Right lobe of liver (tissue), 6 donors: Measurements from ENCODE around the gene PSMD6. TPM values are rescaled to one million over a fixed set of nuclear protein-coding genes. Genes with fewer than 3 reads are reported as not detected.
A peak's percentile ranks its signal among the peaks of the same experiment; 100 is the strongest.

Experiments used
- ATAC-seq, 4 donors: fragments of 200-7000 bp; cut with Tn5 transposase; one replicate each; pipeline ENCODE4 v1.9.1; 2020; ENCODE audit warnings: mild to moderate bottlenecking in 4 of 4, moderate library complexity in 4 of 4
- DNase-seq, 3 donors: peaks; one replicate each; pipeline ENCODE4 v3.0.0-alpha.2; 2020
- H3K27ac ChIP-seq, 3 donors: fragments of 200-600 bp; one replicate each; pipeline ENCODE4 v1.8.0; 2022
- H3K27me3 ChIP-seq, 2 donors: fragments of 200-600 bp; one replicate each; pipeline ENCODE4 v1.8.0; 2022
- H3K36me3 ChIP-seq, 4 donors: fragments of 200-600 bp; sonication (generic) in 1 of 4; one replicate each; pipeline versions ENCODE4 v1.5.1 to v1.8.0; 2017 to 2022; ENCODE audit warnings: control low read depth in 1 of 4
- H3K4me1 ChIP-seq, 4 donors: fragments of 200-600 bp; sonication (generic) in 1 of 4; one replicate each; pipeline versions ENCODE4 v1.5.1 to v1.8.0; 2017 to 2022; ENCODE audit warnings: control low read depth in 1 of 4
- H3K4me3 ChIP-seq, 3 donors: fragments of 200-600 bp; one replicate each; pipeline ENCODE4 v1.8.0; 2022
- H3K9me3 ChIP-seq, 4 donors: fragments of 200-600 bp; sonication (generic) in 1 of 4; one replicate each; pipeline versions ENCODE4 v1.5.1 to v1.8.0; 2017 to 2022; ENCODE audit warnings: control low read depth in 1 of 4
- CTCF ChIP-seq, 4 donors: fragments of 200-600 bp in 3 of 4; fragments of 450-650 bp in 1 of 4; IDR thresholded peaks; one replicate each; pipeline versions ENCODE4 v1.5.1 to v1.8.0; 2016 to 2022; ENCODE audit warnings: antibody characterized with exemption in 4 of 4, mild to moderate bottlenecking in 2 of 4
- POLR2A ChIP-seq: fragments of 450-650 bp; IDR thresholded peaks from one replicate; pipeline ENCODE4 v1.6.1; 2017; ENCODE audit warnings: antibody characterized with exemption, mild to moderate bottlenecking
- WGBS: methylation state at CpG from one replicate; pipeline ENCODE4 v1.1.6; 2018; ENCODE audit warnings: low coverage, low lambda C conversion rate; ENCODE audit not compliant: insufficient coverage; ENCODE audit errors: missing lambda C conversion rate; 5-methylcytosine and 5-hydroxymethylcytosine counted together
- intact Hi-C, 2 donors: fragments of 100-400 bp; cut with DNase I; formaldehyde crosslinking; loops; one replicate each; pipeline versions ENCODE4 v1.11.2 to v1.14.1; 2022
- total RNA-seq, 6 experiments: library from RNA; depleted of rRNA in 2 of 6; stranded (reverse); fragments of >200 nt in 2 of 6; fragmentation: NEBNext Ultra II Directional in 3 of 6; extraction: Animal tissue kit (Norgen Biotek cat#: 25700) in 3 of 6; gene quantifications; one replicate each; pipeline versions ENCODE4 v1.1.0 to v1.2.4, GENCODE V29; 2016 to 2023
- donor health status: DM: no; HTN: yes; CAD: no.
- donor health status: DM: no; HTN: no; CAD: no.
- donor health status: DM: no; HTN: no; CAD: no.
- donor health status: DM: no; HTN: yes; CAD: no.
- donor health status: DM: no; HTN: yes; CAD: no.

PSMD6 gene
- total RNA-seq, 6 experiments from 2014 or later: 33.1 to 41.9 (median 35.9) TPM

- intact Hi-C loops: no loop called here
- H3K4me3 ChIP-seq: no peak overlapping the region
- H3K36me3 ChIP-seq: peaks cover 3 to 24% (median 10%) of the 10 kb centered on the region in 4 donors
- H3K4me1 ChIP-seq: peaks cover 0 to 26% (median 3%) of the 10 kb centered on the region in 4 donors
- no peaks in the 10 kb centered on the region for H3K9me3 ChIP-seq
- no peak for TF ChIP-seq CTCF (IDR thresholded peaks at IDR 0.05)
- no peak for TF ChIP-seq POLR2A
- ATAC-seq (no peak), DNase-seq (no peak)
- no peak overlapping the region for H3K27ac ChIP-seq
- no peaks in the 10 kb centered on the region for H3K27me3 ChIP-seq
- WGBS: 86% methylated on average over 4 of the region's 4 CpGs
Observed at GRCh38 chr3:64002233-64002632, 21.1 kb downstream of the PSMD6 start.

GRCh38 chr3:64000453-64001055 lies 22.7 kb downstream of the PSMD6 start:
- no peak for DNase-seq
- 96% methylated on average over 5 of the region's 9 CpGs for WGBS
- H3K36me3 ChIP-seq: peaks cover 0 to 21% (median 13%) of the 10 kb centered on the region in 4 donors
- no peaks in the 10 kb centered on the region for H3K27me3 ChIP-seq
- ATAC-seq: no peak
- no peak overlapping the region for H3K27ac ChIP-seq
- intact Hi-C loops: no loop called here
- peaks cover 0 to 26% (median 3%) of the 10 kb centered on the region in 4 donors for H3K4me1 ChIP-seq
- no peak for TF ChIP-seq POLR2A
- TF ChIP-seq CTCF (IDR thresholded peaks at IDR 0.05): no peak
- H3K4me3 ChIP-seq: no peak overlapping the region
- H3K9me3 ChIP-seq: no peaks in the 10 kb centered on the region

GRCh38 chr3:63998852-63999754 lies 24.2 kb downstream of the PSMD6 start:
- no peak for DNase-seq
- peak; percentile 32 to 67 (median 41) for ATAC-seq
- no peak for TF ChIP-seq POLR2A
- no peak for TF ChIP-seq CTCF (IDR thresholded peaks at IDR 0.05)
- peaks cover 0 to 30% (median 18%) of the 10 kb centered on the region in 4 donors for H3K36me3 ChIP-seq
- no peaks in the 10 kb centered on the region for H3K9me3 ChIP-seq
- 45% methylated on average over 9 of the region's 10 CpGs for whole genome bisulfite sequencing
- H3K4me3 ChIP-seq: no peak overlapping the region
- no peak overlapping the region for H3K27ac ChIP-seq
- peaks cover 0 to 26% (median 3%) of the 10 kb centered on the region in 4 donors for H3K4me1 ChIP-seq
- no peaks in the 10 kb centered on the region for H3K27me3 ChIP-seq
- intact Hi-C loops: loop anchor here in 1 of 2 donors (10.0 kb wide), 2 partner anchors 84 to 134 kb away; partner anchors contain the start of genes ATXN7, SCAANT1 and THOC7

GRCh38 chr3:63995086-63995485 lies 28.2 kb downstream of the PSMD6 start:
- ATAC-seq: no peak
- peaks cover 0 to 18% (median 0%) of the 10 kb centered on the region in 4 donors for H3K4me1 ChIP-seq
- no peaks in the 10 kb centered on the region for H3K27me3 ChIP-seq
- TF ChIP-seq CTCF (IDR thresholded peaks at IDR 0.05) (no peak), POLR2A (no peak)
- H3K4me3 ChIP-seq: no peak overlapping the region
- peaks cover 0 to 53% (median 23%) of the 10 kb centered on the region in 4 donors for H3K36me3 ChIP-seq
- 69% methylated on average over 5 of the region's 5 CpGs for whole genome bisulfite sequencing
- H3K27ac ChIP-seq: no peak overlapping the region
- H3K9me3 ChIP-seq: no peaks in the 10 kb centered on the region
- no peak for DNase-seq
- intact Hi-C loops: loop anchor here in 1 of 2 donors (10.0 kb wide), 2 partner anchors 80 to 130 kb away; partner anchors contain the start of genes ATXN7, SCAANT1 and THOC7
